Measurements from ENCODE around the gene DNASE1L3.

DNASE1L3 gene

DNA sequence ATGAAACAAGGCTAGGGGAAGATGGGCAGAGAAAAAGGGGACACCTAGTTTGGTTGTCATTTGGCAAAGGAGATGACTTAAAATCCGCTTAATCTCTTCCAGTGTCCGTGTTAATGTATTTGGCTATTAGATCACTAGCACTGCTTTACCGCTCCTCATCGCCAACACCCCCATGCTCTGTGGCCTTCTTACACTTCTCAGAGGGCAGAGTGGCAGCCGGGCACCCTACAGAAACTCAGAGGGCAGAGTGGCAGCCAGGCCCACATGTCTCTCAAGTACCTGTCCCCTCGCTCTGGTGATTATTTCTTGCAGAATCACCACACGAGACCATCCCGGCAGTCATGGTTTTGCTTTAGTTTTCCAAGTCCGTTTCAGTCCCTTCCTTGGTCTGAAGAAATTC, 39.6 kb downstream of the DNASE1L3 start:
- Histone ChIP-seq H3K4me1 (ENCODE audit: control insufficient read depth, insufficient read depth, low read length) (peaks cover 19% of the 10 kb centered on the region), H3K4me3 (ENCODE audit: insufficient read depth, low read depth, low read length) (no peak overlapping the region), H3K27ac (ENCODE audit: insufficient read depth, low read depth, low read length, poor library complexity, severe bottlenecking) (no peak overlapping the region), H3K9me3 (ENCODE audit: control insufficient read depth, low read length) (no peaks in the 10 kb centered on the region), H3K36me3 (ENCODE audit: control insufficient read depth, insufficient read depth, low read length) (no peaks in the 10 kb centered on the region), H3K27me3 (ENCODE audit: control insufficient read depth, insufficient read depth, low read length, poor library complexity, severe bottlenecking) (no peaks in the 10 kb centered on the region)
- WGBS, 2 experiments, result 93 to 95% methylated on average over 9 of the region's 9 CpGs

DNA sequence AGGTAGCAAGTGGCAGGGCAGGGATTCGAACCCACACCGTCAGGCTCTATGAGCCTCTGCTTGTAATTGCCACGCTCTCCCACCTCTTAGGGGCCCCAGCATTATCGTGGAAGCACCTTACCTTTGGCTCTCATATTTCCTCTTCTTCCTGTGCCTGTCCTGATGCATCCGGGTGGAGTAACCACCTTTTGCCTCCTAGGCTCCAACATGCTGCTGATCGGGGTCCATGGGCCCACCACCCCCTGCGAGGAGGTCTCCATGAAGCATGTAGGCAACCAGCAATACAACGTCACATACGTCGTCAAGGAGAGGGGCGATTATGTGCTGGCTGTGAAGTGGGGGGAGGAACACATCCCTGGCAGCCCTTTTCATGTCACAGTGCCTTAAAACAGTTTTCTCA, 40.4 kb downstream of the DNASE1L3 start:
- 86 to 92% methylated on average over 11 of the region's 11 CpGs for WGBS, 2 experiments
- no peak overlapping the region for H3K4me3 ChIP-seq (ENCODE audit: insufficient read depth, low read depth, low read length)
- H3K4me1 ChIP-seq (ENCODE audit: control insufficient read depth, insufficient read depth, low read length), result peaks cover 27% of the 10 kb centered on the region
- H3K9me3 ChIP-seq (ENCODE audit: control insufficient read depth, low read length), result no peaks in the 10 kb centered on the region
- no peak overlapping the region for H3K27ac ChIP-seq (ENCODE audit: insufficient read depth, low read depth, low read length, poor library complexity, severe bottlenecking)
- H3K27me3 ChIP-seq (ENCODE audit: control insufficient read depth, insufficient read depth, low read length, poor library complexity, severe bottlenecking), result no peaks in the 10 kb centered on the region
- H3K36me3 ChIP-seq (ENCODE audit: control insufficient read depth, insufficient read depth, low read length), result no peaks in the 10 kb centered on the region

DNA sequence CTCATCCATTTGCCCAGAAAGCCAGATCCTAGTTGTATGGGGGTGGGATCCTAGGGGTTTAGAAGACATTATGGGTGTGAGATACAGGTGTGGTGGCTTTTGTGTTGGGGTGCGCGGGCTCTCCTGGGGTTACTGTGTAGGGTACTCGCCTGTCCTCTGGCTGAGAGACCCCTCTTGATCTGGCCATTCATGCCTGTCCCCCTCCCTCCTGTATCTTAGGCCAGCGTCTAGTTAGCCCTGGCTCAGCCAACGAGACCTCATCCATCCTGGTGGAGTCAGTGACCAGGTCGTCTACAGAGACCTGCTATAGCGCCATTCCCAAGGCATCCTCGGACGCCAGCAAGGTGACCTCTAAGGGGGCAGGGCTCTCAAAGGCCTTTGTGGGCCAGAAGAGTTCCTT, 41.4 kb downstream of the DNASE1L3 start:
- no peaks in the 10 kb centered on the region for H3K36me3 ChIP-seq (ENCODE audit: control insufficient read depth, insufficient read depth, low read length)
- H3K27ac ChIP-seq (ENCODE audit: insufficient read depth, low read depth, low read length, poor library complexity, severe bottlenecking), result no peak overlapping the region
- no peaks in the 10 kb centered on the region for H3K9me3 ChIP-seq (ENCODE audit: control insufficient read depth, low read length)
- H3K4me1 ChIP-seq (ENCODE audit: control insufficient read depth, insufficient read depth, low read length), result peaks cover 24% of the 10 kb centered on the region
- H3K4me3 ChIP-seq (ENCODE audit: insufficient read depth, low read depth, low read length), result no peak overlapping the region
- 93 to 95% methylated on average over 9 of the region's 9 CpGs for WGBS, 2 experiments
- no peaks in the 10 kb centered on the region for H3K27me3 ChIP-seq (ENCODE audit: control insufficient read depth, insufficient read depth, low read length, poor library complexity, severe bottlenecking)

DNA sequence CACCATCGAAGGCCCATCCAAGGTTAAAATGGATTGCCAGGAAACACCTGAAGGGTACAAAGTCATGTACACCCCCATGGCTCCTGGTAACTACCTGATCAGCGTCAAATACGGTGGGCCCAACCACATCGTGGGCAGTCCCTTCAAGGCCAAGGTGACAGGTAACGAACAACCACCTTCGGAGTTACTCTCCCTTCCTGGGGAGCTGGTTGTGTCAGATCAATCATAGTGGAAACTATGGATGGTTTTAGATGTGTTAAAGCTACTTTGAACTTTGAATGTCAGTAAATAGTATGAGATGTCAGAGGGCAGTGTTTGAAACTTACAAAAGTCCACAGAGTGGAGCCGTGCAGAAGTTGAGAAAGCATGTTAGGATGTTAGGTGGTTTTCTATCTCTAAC, 42.3 kb downstream of the DNASE1L3 start:
- H3K9me3 ChIP-seq (ENCODE audit: control insufficient read depth, low read length), result no peaks in the 10 kb centered on the region
- no peak overlapping the region for H3K27ac ChIP-seq (ENCODE audit: insufficient read depth, low read depth, low read length, poor library complexity, severe bottlenecking)
- no peaks in the 10 kb centered on the region for H3K27me3 ChIP-seq (ENCODE audit: control insufficient read depth, insufficient read depth, low read length, poor library complexity, severe bottlenecking)
- peaks cover 16% of the 10 kb centered on the region for H3K4me1 ChIP-seq (ENCODE audit: control insufficient read depth, insufficient read depth, low read length)
- 97 to 98% methylated on average over 7 of the region's 7 CpGs for WGBS, 2 experiments
- no peak overlapping the region for H3K4me3 ChIP-seq (ENCODE audit: insufficient read depth, low read depth, low read length)
- no peaks in the 10 kb centered on the region for H3K36me3 ChIP-seq (ENCODE audit: control insufficient read depth, insufficient read depth, low read length)

DNA sequence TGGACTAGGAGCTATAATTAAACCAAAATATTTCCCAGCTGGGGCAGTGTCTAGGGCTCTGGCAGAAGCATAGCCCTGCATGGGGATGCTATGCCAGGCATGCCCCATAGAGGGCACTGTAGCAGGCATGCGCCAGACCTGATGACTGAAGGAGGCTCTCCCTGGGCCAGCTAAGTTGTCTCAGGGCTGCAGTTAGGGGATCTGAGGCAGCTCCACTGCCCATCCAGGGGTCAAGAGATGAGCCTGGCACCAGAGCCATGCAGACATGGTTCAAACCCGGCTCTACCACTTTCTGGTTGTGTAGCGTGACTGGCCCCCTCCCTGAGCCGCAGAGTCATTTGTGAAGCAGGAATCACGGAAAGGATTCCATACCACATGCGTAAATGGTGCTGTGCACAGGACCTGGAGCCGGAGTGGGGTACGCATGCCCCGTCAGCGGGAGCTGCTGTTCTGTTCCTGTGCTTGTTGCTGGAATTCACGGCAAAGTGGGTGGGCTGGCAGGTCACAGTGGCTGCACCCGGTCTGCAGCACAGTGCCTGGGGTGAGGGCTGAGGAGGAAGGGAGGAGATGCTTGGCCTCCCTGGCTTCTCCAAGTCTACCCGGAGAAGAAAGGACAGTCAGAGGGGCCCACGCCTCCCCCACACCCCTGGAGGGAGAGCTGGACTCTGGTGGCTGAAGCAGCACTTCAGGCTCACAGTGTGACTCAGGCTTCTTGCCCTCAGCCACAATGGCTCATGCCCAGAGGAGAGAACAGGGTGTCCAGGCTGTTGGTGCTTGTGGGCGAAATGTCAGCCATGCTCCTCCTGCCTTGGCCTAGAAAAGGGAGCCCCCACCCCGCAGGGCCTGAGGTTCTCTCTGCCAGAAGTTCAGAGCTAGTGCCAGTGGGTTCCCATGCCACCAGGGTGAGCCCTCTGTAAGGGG, 43.1 kb downstream of the DNASE1L3 start:
- H3K4me1 ChIP-seq (ENCODE audit: control insufficient read depth, insufficient read depth, low read length), result peaks cover 16% of the 10 kb centered on the region
- H3K27me3 ChIP-seq (ENCODE audit: control insufficient read depth, insufficient read depth, low read length, poor library complexity, severe bottlenecking), result no peaks in the 10 kb centered on the region
- WGBS, 2 experiments, result 90% methylated on average over 16 of the region's 16 CpGs
- no peak overlapping the region for H3K27ac ChIP-seq (ENCODE audit: insufficient read depth, low read depth, low read length, poor library complexity, severe bottlenecking)
- H3K36me3 ChIP-seq (ENCODE audit: control insufficient read depth, insufficient read depth, low read length), result no peaks in the 10 kb centered on the region
- H3K9me3 ChIP-seq (ENCODE audit: control insufficient read depth, low read length), result no peaks in the 10 kb centered on the region
- no peak overlapping the region for H3K4me3 ChIP-seq (ENCODE audit: insufficient read depth, low read depth, low read length)

DNA sequence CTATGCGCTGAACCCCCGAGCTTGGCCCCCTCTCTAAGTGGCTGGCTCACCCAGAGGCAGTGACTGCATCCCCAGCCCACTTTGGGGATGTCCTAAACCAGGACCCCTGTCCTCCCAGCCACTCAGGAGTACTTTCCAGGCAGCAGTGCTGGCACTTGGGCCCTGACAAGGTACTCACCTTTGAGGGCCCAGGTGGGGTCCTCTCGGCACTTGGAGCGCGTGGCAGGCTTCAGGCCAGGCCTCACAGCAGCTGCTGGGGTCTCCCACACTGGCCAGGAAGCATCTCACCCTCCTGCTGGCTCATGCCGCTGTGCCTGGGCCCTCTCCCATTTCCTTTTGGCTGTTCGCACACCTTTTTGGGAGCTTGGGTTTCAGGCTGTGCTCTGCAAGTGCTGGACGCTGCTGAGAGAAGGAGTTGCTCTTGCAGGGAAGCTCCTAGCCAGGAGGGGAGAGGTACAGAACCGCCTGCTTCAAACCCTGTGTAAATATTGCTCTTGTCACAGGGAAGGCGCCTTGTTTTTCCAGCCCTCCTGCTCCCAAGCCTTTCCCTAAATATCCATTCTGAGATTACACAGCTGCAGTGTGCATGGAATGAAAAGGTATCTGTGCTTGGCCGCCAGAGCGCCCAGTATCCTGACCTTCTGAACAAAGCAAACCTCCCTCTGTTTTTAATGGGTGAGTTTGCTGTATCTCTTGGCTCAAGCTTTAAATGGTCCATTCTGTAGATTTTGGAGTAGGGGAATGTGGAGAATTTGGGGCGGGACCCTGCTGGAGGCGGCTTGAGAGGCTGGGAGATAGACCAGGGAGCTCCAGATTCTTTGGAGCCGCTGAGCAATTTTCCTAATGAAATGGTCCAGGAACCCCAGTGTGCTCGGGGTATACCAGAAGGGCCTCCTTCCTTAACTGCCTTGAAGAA, 45.6 kb downstream of the DNASE1L3 start:
- Histone ChIP-seq H3K36me3 (ENCODE audit: control insufficient read depth, insufficient read depth, low read length) (no peaks in the 10 kb centered on the region), H3K27ac (ENCODE audit: insufficient read depth, low read depth, low read length, poor library complexity, severe bottlenecking) (peak overlapping the region; percentile 60), H3K27me3 (ENCODE audit: control insufficient read depth, insufficient read depth, low read length, poor library complexity, severe bottlenecking) (no peaks in the 10 kb centered on the region), H3K9me3 (ENCODE audit: control insufficient read depth, low read length) (no peaks in the 10 kb centered on the region), H3K4me3 (ENCODE audit: insufficient read depth, low read depth, low read length) (no peak overlapping the region), H3K4me1 (ENCODE audit: control insufficient read depth, insufficient read depth, low read length) (peaks cover 16% of the 10 kb centered on the region)
- 86 to 87% methylated on average over 16 of the region's 16 CpGs for WGBS, 2 experiments

DNA sequence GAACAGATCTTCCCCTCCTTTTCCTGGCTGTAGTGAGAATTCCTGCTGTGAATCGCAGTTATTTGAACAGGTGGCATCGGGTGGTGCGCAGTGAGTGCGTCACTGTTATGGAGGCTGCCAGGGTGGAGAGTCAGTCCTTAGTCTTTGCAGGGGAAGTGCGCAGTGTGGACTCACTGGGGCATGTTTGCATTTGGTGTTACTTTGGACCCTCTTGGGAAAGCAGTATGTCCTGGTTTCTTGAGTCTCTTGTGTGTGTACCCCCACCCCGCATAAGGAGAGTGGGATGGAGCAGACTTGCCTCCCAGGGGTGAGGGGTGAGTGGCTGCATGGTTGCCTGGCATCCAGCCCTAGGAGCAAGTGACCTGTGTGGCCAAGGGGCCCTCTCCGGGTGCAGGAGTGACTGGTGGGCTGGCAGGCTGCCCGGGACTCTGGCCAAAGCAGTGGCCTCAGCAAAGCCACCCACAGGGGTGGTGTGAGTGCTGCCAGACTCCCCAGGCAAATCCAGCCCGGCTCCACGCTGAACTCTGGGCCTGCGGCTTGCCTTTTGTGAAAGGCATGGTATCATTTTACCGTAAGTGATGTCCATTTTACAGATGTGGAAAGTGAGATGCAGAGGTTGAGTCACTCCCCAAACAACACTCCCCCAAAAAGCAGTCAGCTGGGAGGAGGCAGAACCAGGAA, 46.4 kb downstream of the DNASE1L3 start:
- Histone ChIP-seq H3K9me3 (ENCODE audit: control insufficient read depth, low read length) (no peaks in the 10 kb centered on the region), H3K27ac (ENCODE audit: insufficient read depth, low read depth, low read length, poor library complexity, severe bottlenecking) (no peak overlapping the region), H3K36me3 (ENCODE audit: control insufficient read depth, insufficient read depth, low read length) (no peaks in the 10 kb centered on the region), H3K4me1 (ENCODE audit: control insufficient read depth, insufficient read depth, low read length) (peaks cover 16% of the 10 kb centered on the region), H3K4me3 (ENCODE audit: insufficient read depth, low read depth, low read length) (no peak overlapping the region), H3K27me3 (ENCODE audit: control insufficient read depth, insufficient read depth, low read length, poor library complexity, severe bottlenecking) (no peaks in the 10 kb centered on the region)
- 93 to 96% methylated on average over 12 of the region's 12 CpGs for WGBS, 2 experiments

DNA sequence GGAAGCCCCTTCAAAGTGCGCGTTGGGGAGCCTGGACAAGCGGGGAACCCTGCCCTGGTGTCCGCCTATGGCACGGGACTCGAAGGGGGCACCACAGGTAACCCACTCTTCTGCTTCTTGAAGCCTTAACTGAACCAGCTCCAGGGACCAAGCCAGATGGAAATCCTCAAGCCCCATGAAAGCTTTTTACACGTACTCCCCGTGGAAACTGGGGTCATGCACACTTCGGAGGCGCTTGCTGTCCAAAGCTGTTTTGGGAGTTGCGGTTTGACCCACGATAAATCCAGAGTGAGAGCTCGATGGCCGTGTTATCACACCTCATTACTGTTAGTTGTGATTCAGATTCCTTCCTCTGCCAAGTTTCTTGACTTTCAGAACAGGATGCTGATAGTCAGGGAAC, 47.5 kb downstream of the DNASE1L3 start:
- no peaks in the 10 kb centered on the region for H3K27me3 ChIP-seq (ENCODE audit: control insufficient read depth, insufficient read depth, low read length, poor library complexity, severe bottlenecking)
- H3K27ac ChIP-seq (ENCODE audit: insufficient read depth, low read depth, low read length, poor library complexity, severe bottlenecking), result no peak overlapping the region
- WGBS, 2 experiments, result 96% methylated on average over 14 of the region's 14 CpGs
- peaks cover 16% of the 10 kb centered on the region for H3K4me1 ChIP-seq (ENCODE audit: control insufficient read depth, insufficient read depth, low read length)
- no peaks in the 10 kb centered on the region for H3K36me3 ChIP-seq (ENCODE audit: control insufficient read depth, insufficient read depth, low read length)
- H3K9me3 ChIP-seq (ENCODE audit: control insufficient read depth, low read length), result no peaks in the 10 kb centered on the region
- H3K4me3 ChIP-seq (ENCODE audit: insufficient read depth, low read depth, low read length), result no peak overlapping the region

DNA sequence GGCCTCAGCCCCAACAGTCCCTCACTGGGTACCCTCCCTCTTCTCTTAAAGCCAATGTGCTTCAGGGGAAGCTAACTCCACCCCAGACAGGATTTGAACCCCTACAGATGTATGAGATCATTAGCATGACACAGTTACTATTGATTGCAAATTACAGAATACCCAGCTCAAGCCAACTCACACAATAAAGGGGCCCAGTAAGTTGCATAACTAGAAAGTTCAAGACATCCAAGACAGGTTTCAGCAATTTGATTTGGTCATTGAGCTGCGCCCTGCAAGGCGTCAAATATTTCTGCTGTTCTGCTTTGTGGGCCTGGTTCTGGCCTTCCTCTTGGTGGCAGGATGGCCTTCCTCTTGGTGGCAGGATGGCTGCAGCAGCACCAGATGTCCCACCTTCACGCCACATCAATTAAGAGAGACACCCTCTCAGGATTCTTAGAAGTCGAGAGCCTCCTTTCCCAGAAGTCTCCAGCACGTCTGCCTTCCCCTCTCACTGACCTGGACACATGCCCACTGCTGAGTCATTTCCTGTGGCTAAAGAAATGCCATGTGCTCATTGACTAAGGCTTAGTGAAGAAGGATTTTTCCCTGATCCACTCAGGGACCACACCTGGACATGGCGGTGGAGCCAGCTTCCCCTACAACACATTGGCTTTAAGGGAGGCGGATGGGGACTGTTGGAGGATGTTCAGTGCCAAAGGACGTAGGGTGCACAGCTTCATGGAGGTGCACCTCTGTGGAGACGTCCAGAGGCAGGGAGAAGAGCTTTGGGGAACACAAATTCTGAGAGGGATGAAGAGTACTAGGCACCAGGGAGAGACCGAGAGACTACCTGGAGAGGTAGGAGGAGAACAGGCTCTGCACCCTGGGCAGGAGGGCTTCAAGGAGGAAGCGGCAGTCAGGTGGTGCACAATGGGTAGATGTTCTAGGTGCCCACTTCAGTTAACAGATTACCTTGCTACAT, 49.1 kb downstream of the DNASE1L3 start:
- WGBS, 2 experiments, result 93 to 94% methylated on average over 11 of the region's 11 CpGs
- H3K36me3 ChIP-seq (ENCODE audit: control insufficient read depth, insufficient read depth, low read length), result no peaks in the 10 kb centered on the region
- H3K4me3 ChIP-seq (ENCODE audit: insufficient read depth, low read depth, low read length), result no peak overlapping the region
- no peaks in the 10 kb centered on the region for H3K9me3 ChIP-seq (ENCODE audit: control insufficient read depth, low read length)
- no peaks in the 10 kb centered on the region for H3K27me3 ChIP-seq (ENCODE audit: control insufficient read depth, insufficient read depth, low read length, poor library complexity, severe bottlenecking)
- no peak overlapping the region for H3K27ac ChIP-seq (ENCODE audit: insufficient read depth, low read depth, low read length, poor library complexity, severe bottlenecking)
- H3K4me1 ChIP-seq (ENCODE audit: control insufficient read depth, insufficient read depth, low read length), result peaks cover 16% of the 10 kb centered on the region

All from ectodermal cell (in vitro differentiated cells).